Activated naive CD8-positive, alpha-beta T cell treated with anti-CD3 and anti-CD28 coated beads, Interleukin-2, amount 10 ng/mL, durations not matched to agents 7 days and 5 days (primary cell): ENCODE results near the gene EPN3. TPM values are rescaled to one million over a fixed set of nuclear protein-coding genes. Genes with fewer than 3 reads are reported as not detected.
A peak's percentile ranks its signal among the peaks of the same experiment; 100 is the strongest.

Source experiments
- ATAC-seq: fragments of 150-1000 bp; cut with Tn5 transposase; one replicate; pipeline ENCODE4 v1.10.0; 2021; ENCODE audit warnings: low read depth, moderate library complexity
- POLR2A ChIA-PET: fragments of 350-600 bp; sonication (Branson Sonifier 250); formaldehyde crosslinking; loops from one replicate; lab custom pipeline; 2021; ENCODE audit warnings: antibody characterized with exemption; lab: Charles Lee
- DNase-seq: peaks from one replicate; pipeline ENCODE4 v3.0.0; 2021
- H3K27ac Mint-ChIP-seq: one replicate; pipeline ENCODE4 v1.8.0; 2022; ENCODE audit warnings: mild to moderate bottlenecking, mixed read lengths
- H3K27me3 Mint-ChIP-seq: one replicate; pipeline ENCODE4 v1.8.0; 2022; ENCODE audit warnings: mild to moderate bottlenecking, moderate library complexity, mixed read lengths
- H3K36me3 Mint-ChIP-seq: one replicate; pipeline ENCODE4 v1.8.0; 2021; ENCODE audit warnings: mild to moderate bottlenecking, mixed read lengths
- H3K4me1 Mint-ChIP-seq: one replicate; pipeline ENCODE4 v1.8.0; 2021; ENCODE audit warnings: mixed read lengths
- H3K4me3 Mint-ChIP-seq: one replicate; pipeline ENCODE4 v1.8.0; 2022; ENCODE audit warnings: mild to moderate bottlenecking, moderate library complexity, mixed read lengths
- H3K9me3 Mint-ChIP-seq: one replicate; pipeline ENCODE4 v1.8.0; 2021; ENCODE audit warnings: mixed read lengths
- total RNA-seq, 2 experiments: library from RNA; stranded (reverse); gene quantifications; one replicate each; pipeline ENCODE4 v1.2.3, GENCODE V29; 2021

The EPN3 gene
- total RNA-seq, 2 experiments from 2014 or later: not detected

- DNase-seq (no peak), ATAC-seq (no peak)
- peaks cover 10% of the 10 kb centered on the region for H3K4me1 Mint-ChIP-seq
- H3K36me3 Mint-ChIP-seq: no peaks in the 10 kb centered on the region
- no peak overlapping the region for H3K4me3 Mint-ChIP-seq
- peaks cover 55% of the 10 kb centered on the region for H3K27me3 Mint-ChIP-seq
- no peaks in the 10 kb centered on the region for H3K9me3 Mint-ChIP-seq
- no peak overlapping the region for H3K27ac Mint-ChIP-seq
- POLR2A ChIA-PET: no interaction called here
Observed at GRCh38 chr17:50533720-50534148, 1.2 kb downstream of the EPN3 start.

DNA sequence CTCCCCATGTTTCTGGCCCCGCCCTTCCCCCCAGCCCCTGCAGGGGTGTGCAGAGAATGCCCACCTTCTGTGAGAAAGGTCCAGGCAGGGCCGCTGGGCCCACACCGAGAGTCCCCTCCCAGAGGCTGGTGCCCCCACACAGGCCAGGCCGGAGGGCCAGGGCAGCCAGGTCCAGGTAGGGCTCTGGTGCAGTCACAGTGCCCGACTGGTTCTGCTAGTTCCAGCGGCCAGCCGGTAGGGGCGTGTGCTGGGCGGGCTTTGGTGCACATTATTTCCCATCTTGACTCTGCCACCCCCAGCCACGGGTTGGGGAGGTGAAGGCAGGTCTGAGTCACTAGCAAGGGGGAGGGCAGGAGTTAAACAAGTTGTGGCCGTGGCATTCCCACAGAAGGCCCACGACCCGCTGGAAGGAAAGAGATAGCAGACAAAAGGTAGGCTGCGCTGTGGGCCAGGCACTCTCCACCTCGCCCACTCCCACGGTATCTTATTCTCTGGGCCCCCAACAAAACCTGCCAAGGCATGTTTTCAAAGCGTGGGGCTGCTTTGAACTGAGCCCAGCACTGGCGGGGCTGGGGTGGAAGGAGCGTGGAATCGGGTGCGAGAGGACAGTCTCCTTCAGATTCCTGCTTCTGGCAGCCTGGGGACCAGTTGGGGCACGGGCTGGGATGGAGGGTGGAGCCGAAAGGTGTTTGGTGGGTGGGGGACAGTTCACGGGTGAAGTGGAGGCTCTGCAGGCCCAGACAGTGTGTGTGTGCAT lies 1.9 kb downstream of the EPN3 start:
- ATAC-seq: peak; percentile 40
- POLR2A ChIA-PET: no interaction called here
- H3K4me1 Mint-ChIP-seq: peaks cover 10% of the 10 kb centered on the region
- no peak overlapping the region for H3K27ac Mint-ChIP-seq
- no peak overlapping the region for H3K4me3 Mint-ChIP-seq
- no peaks in the 10 kb centered on the region for H3K9me3 Mint-ChIP-seq
- DNase-seq: no peak
- peaks cover 52% of the 10 kb centered on the region for H3K27me3 Mint-ChIP-seq
- no peaks in the 10 kb centered on the region for H3K36me3 Mint-ChIP-seq

DNA sequence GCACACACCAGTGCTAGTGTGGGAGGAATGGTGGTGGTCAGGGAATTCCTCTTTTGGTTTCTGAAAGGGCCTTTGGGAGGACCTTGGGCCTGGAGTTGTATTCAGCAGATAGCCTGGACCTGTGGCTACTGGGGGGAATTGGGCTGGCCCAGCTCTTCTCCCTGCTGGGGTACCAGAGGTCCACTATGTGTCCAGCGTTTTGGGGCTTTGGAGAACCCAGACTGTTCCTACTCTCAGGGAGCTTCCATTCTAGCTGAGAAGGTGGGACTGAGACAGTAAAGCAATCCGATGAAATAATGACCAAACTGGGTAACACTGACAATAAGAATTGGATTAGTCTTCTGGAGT lies 2.4 kb downstream of the EPN3 start:
- peaks cover 49% of the 10 kb centered on the region for H3K27me3 Mint-ChIP-seq
- POLR2A ChIA-PET: no interaction called here
- DNase-seq: no peak
- no peak for ATAC-seq
- no peak overlapping the region for H3K27ac Mint-ChIP-seq
- H3K9me3 Mint-ChIP-seq: no peaks in the 10 kb centered on the region
- peaks cover 12% of the 10 kb centered on the region for H3K4me1 Mint-ChIP-seq
- no peaks in the 10 kb centered on the region for H3K36me3 Mint-ChIP-seq
- H3K4me3 Mint-ChIP-seq: no peak overlapping the region

GRCh38 chr17:50535407-50535806 lies 2.9 kb downstream of the EPN3 start:
- Mint-ChIP-seq H3K4me3 (no peak overlapping the region), H3K36me3 (no peaks in the 10 kb centered on the region), H3K4me1 (peaks cover 15% of the 10 kb centered on the region), H3K27ac (no peak overlapping the region), H3K9me3 (no peaks in the 10 kb centered on the region), H3K27me3 (peaks cover 49% of the 10 kb centered on the region)
- POLR2A ChIA-PET: no interaction called here
- ATAC-seq (no peak), DNase-seq (no peak)

- Mint-ChIP-seq H3K36me3 (no peaks in the 10 kb centered on the region), H3K9me3 (no peaks in the 10 kb centered on the region), H3K4me3 (no peak overlapping the region), H3K27ac (no peak overlapping the region), H3K4me1 (peaks cover 17% of the 10 kb centered on the region), H3K27me3 (peaks cover 36% of the 10 kb centered on the region)
- POLR2A ChIA-PET: interaction anchor here (0.6 kb wide), 1 partner anchor 142 kb away, joined by 3 read pairs; no protein-coding TSS in a partner anchor
- DNase-seq: no peak
- no peak for ATAC-seq
Observed at GRCh38 chr17:50536683-50537646, 4.4 kb downstream of the EPN3 start.

- H3K9me3 Mint-ChIP-seq: no peaks in the 10 kb centered on the region
- H3K4me1 Mint-ChIP-seq: peaks cover 18% of the 10 kb centered on the region
- POLR2A ChIA-PET: interaction anchor here (0.6 kb wide), 1 partner anchor 143 kb away, joined by 3 read pairs; no protein-coding TSS in a partner anchor
- no peak for DNase-seq
- H3K36me3 Mint-ChIP-seq: no peaks in the 10 kb centered on the region
- H3K4me3 Mint-ChIP-seq: no peak overlapping the region
- no peak overlapping the region for H3K27ac Mint-ChIP-seq
- peaks cover 28% of the 10 kb centered on the region for H3K27me3 Mint-ChIP-seq
- no peak for ATAC-seq
Observed at GRCh38 chr17:50537721-50538548, 5.4 kb downstream of the EPN3 start.

- no peak for ATAC-seq
- H3K27me3 Mint-ChIP-seq: peaks cover 20% of the 10 kb centered on the region
- H3K27ac Mint-ChIP-seq: no peak overlapping the region
- H3K4me1 Mint-ChIP-seq: peaks cover 13% of the 10 kb centered on the region
- H3K9me3 Mint-ChIP-seq: no peaks in the 10 kb centered on the region
- no peak for DNase-seq
- H3K4me3 Mint-ChIP-seq: no peak overlapping the region
- POLR2A ChIA-PET: no interaction called here
- no peaks in the 10 kb centered on the region for H3K36me3 Mint-ChIP-seq
Observed at GRCh38 chr17:50538549-50539410, 6.2 kb downstream of the EPN3 start.

DNA sequence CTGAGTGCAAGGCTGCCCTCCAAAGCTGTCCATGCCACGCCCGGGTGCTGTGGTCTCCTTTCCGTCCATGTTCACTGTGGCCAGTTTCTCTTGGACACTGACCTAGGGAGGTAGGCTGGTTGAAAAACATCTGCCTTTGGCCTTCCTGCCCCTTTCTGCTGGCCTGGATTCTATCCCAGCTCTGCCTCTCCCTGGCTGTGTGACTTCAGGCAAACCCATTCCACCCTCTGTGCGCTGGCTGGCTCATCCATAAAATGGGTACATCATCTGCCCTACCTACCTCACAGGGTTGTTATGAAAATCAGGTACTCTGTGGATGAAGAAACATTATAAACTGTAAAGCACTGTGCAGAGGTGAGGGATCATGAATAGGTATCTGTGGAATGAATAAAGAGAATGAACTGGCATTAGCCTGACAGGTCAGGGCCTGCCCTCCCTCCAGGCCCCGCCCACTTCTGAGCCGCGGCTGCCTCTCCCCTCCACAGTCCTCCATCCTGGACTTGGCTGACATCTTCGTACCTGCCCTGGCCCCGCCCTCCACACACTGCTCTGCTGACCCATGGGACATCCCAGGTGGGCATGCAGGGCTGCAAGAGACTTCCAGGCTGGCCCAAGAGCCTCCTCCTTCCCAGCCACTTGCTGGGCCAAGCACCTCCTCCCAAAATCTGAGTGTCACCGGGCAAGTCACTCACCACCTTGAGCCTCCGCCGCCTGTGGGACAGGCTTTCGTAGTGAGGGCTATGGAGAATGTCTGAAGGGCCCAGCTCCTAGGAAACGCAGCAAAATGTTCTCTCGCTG lies 7.4 kb downstream of the EPN3 start:
- Mint-ChIP-seq H3K27ac (no peak overlapping the region), H3K4me3 (no peak overlapping the region), H3K9me3 (no peaks in the 10 kb centered on the region), H3K27me3 (peaks cover 16% of the 10 kb centered on the region), H3K4me1 (peaks cover 13% of the 10 kb centered on the region), H3K36me3 (no peaks in the 10 kb centered on the region)
- DNase-seq (no peak), ATAC-seq (no peak)
- POLR2A ChIA-PET: no interaction called here

- Mint-ChIP-seq H3K9me3 (no peaks in the 10 kb centered on the region), H3K36me3 (no peaks in the 10 kb centered on the region), H3K4me3 (peak overlapping the region; percentile 80), H3K27ac (no peak overlapping the region), H3K4me1 (peaks cover 13% of the 10 kb centered on the region), H3K27me3 (peaks cover 15% of the 10 kb centered on the region)
- DNase-seq (no peak), ATAC-seq (no peak)
- POLR2A ChIA-PET: interaction anchor here (1.9 kb wide), 1 partner anchor 20 kb away, joined by 10 read pairs; the partner anchor contains the start of gene CACNA1G
Observed at GRCh38 chr17:50540560-50541401, 8.2 kb downstream of the EPN3 start.

DNA sequence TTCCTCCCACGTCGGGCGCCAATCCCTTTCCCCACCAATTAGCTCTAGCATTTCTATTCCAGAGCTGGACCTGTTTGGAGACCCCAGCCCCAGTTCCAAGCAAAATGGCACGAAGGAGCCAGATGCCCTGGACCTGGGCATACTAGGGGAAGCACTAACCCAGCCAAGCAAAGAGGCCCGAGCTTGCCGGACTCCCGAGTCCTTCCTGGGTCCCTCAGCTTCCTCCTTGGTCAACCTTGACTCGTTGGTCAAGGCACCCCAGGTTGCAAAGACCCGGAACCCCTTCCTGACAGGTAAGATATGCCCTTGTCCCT lies 8.8 kb downstream of the EPN3 start:
- ATAC-seq: no peak
- H3K27ac Mint-ChIP-seq: no peak overlapping the region
- peaks cover 15% of the 10 kb centered on the region for H3K4me1 Mint-ChIP-seq
- POLR2A ChIA-PET: interaction anchor here (1.2 to 1.9 kb wide), 2 partner anchors 12 to 19 kb away, joined by 4 to 10 read pairs; partner anchors contain the start of gene CACNA1G
- peak overlapping the region; percentile 80 for H3K4me3 Mint-ChIP-seq
- H3K9me3 Mint-ChIP-seq: no peaks in the 10 kb centered on the region
- H3K36me3 Mint-ChIP-seq: no peaks in the 10 kb centered on the region
- no peak for DNase-seq
- H3K27me3 Mint-ChIP-seq: peaks cover 15% of the 10 kb centered on the region
